ENCODE results near the gene CPNE7.
"Not testable (repeated sequence)": the region's sequence is repeated elsewhere in the genome, so short reads cannot be mapped to it uniquely, and the experiment has no call there.

The CPNE7 gene

DNA sequence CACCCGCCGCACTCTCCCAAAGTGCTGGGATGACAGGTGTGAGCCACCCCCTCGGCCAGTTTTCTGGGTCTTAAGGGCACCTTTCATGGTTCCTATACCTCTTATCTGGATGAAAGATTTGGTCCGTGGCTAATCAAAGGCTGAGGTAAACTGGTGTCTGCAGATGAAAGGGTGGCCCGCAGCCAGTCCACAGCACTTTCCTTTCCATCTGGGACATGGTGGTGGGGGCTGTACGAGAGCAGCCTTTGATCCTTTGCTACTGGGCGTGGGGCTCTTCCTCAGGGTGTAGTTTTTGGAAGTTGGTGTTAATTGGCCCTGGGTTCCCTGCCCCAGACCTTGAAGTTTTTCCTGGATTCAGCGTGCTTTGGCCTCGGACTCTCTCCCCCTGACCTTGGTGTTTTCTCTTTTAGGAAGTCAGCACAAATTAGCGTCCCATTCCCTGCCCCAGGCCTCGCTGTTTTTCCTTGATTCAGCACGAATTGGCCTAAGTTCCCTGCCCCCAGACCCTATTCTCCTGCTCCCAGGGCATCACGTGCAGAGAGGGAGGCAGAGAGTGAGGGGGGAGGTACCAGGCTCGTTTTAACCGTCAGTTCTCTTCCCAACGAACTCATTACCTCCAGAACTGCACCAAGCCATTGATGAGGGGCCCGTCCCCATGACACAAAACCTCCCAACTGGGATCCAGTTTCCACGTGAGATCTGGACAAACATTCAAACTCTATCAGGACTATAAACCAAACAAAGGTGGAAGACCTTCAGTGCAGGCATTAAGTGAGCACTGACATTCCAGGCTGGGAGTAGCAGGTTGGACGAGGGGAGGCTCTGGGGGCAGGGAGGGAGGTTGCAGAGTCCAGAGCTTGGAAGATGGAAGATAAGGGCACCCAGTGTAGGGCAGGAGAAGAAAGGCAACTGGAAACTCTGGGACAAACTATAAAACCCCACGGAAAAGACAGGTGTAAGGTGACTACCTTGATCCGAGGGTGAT, 49.5 kb downstream of the CPNE7 start:
- no peak for DNase-seq

DNA sequence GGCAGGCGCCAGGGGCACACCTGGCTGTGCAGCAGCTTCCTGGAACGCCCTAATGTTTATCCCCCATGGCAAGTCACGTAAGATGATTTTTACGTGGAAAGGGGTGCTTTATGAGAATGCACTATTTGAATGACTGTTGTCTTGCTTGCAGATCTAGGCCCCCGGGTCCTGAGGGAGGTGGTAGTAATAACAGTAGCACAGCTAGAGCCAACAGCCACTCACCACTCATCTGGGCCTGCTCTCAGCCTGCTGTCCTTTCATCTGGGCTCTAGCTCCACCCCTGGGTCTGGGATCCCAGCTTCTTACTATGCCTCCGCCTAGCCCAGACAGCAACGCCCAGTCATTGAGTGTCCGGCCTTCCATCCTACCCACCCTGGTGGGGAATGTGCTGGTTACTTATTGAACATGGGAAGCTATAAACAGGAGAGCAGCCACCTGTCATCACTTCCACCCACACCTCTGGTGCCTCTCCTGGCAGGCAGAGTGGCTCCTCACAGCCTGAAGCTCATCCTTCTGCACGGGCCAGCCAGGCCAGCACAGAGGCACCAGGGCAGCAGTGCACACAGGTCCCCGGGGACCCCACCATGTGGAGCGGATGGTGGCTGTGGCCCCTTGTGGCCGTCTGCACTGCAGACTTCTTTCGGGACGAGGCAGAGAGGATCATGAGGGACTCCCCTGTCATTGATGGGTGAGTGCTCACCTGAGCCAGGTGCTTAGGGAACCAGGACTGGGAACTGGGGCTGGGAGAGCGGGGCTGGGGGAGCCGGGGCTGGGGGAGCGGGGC, 54.5 kb downstream of the CPNE7 start:
- no peak for DNase-seq

DNA sequence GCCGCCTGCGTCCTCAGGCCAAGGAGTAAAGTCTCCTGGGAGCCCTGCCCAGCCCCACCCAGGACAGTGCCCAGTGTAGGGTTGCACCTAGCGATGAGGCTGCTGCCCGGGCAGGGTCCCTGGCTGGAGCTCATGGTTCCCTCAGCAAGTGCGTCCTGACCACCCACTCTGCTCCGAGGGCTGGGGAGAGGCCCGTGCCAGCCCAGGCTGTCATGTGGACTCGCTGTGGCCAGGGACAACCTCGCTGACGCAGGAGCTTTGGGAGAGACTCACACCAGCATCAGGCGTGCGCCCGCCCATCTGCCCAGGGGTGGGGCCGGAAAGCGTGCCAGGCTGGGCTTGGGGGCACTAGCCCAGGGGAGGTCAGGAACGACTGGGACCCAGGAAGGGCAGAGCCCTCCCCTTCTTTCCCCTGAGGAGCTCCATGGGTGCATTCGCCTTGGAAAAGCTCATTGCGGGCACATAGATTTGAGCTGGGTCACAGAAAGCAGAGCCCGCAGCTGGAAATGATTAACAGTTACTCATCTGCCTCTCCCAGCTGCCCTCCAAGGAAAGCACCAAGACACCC, 57.6 kb downstream of the CPNE7 start:
- DNase-seq = no peak

DNA sequence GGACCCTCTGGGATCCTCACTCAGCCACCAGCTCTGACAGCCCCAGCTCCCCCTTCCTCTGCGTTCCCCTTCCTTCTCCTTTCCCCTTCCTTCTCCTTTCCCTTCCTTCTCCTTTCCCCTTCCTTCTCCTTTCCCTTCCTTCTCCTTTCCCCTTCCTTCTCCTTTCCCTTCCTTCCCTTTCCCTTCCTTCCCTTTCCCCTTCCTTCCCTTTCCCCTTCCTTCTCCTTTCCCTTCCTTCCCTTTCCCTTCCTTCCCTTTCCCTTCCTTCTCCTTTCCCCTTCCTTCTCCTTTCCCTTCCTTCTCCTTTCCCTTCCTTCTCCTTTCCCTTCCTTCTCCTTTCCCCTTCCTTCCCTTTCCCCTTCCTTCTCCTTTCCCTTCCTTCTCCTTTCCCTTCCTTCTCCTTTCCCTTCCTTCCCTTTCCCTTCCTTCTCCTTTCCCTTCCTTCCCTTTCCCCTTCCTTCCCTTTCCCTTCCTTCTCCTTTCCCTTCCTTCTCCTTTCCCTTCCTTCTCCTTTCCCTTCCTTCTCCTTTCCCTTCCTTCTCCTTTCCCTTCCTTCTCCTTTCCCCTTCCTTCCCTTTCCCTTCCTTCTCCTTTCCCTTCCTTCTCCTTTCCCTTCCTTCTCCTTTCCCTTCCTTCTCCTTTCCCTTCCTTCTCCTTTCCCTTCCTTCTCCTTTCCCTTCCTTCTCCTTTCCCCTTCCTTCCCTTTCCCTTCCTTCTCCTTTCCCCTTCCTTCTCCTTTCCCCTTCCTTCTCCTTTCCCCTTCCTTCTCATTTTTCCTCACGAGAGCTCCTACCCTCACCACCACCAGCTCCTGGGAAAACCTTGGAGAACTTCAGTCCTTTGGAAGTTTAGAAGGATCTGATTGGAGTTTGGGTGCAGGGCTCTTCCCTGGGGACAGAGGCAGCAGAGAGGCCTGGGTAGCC, 59.2 kb downstream of the CPNE7 start:
- not testable (repeated sequence) for DNase-seq

DNA sequence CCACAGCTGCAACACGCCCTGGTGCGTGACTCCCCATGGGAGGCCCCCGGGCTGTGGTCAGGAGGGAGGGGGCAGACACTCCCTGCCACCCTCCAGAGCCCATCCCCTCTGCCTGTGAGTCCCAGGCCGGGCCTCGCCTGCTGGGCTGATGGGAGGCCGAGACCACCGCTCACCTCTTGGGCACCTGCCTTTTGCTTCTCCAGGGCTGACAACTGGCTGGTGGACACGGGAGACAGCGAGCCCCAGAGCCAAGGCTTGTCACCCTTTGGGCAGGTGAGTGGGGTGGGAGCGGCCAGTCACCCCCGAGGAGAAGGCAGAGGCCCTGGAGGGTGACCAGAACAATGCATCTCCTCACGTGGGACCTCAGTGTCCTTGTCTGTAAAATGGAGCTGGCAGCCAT, 61.1 kb downstream of the CPNE7 start:
- DNase-seq = no peak

DNA sequence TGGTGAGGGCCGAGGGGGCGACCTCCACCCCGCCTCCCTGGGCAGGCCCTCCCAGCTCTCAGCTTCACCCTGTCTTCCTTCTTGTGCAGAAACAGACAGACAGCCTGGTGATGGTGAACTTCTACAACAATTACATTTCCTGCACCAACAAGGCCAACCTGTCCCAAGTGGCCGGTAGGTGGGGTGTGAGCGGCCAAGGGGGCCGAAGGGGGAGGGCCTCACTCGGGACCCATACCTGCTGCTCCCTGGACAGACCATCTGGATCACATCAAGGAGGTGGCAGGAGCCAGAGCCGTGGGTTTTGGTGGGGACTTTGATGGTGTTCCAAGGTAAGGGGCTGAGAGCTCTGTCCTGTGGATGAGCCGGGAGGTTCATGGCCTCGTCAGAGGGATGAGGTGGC, 61.8 kb downstream of the CPNE7 start:
- DNase-seq = no peak

DNA sequence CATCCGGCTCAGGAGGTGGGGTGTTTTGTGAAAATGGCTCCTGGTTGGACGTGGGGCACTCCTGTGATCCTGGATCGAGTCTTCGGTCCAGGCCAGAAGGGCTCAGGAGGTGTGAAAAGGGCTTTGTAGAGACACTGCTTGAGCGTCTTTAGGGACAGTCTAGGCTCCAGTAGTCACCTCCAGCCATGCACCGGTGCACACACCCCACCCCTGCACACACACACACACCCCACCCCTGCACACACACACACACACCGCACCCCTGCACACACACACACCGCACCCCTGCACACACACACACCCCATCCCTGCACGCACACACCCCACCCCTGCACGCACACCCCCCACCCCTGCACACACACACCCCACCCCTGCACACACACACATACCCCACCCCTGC, 62.9 kb downstream of the CPNE7 start:
- DNase-seq = no peak

DNA sequence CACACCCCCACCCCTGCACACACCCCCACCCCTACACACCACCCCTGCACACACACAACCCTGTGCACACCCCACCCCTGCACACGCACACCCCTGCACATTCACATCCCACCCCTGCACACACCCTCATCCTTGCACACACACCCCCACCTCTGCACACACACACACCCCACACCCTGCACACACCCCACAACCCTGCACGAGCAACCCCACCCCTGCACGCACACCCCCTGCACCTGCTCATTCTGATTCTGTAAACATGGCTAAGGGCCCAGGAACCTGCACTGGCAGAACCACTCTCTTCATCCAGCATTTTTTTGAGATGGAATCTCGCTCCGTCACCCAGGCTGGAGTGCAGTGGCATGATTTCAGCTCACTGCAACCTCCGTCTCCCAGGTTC, 63.8 kb downstream of the CPNE7 start:
- DNase-seq = no peak

DNA sequence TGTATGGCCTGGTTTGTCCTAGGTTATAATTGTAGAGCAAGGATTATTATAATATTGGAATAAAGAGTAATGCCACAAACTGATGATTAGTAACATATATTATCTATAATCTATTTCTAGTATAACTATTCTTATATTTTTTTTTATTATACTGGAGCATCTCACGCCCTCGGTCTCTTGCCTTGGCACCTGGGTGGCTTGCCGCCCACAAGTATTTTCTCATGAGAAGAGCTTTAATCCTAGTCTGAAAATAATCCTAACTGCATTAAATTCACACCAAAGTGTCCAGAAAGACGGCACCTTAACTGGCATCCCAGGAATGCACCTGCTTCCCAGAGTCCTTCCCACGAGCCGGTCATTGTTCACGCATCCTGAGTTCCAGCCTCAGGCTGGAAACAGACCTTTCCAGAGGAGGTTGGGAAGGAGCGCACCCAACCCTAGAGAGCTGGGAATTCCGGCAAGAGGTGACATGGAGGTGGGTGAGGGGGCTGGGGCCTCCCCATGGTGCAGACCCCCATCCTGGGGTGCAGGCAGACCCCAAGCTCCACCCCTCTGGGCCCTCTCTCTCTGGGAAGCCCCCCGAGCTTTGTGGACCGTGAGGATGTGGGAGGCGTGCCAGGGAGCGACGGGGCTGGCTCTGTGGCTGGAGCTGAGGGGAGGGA, 66.0 kb downstream of the CPNE7 start:
- DNase-seq = no peak

DNA sequence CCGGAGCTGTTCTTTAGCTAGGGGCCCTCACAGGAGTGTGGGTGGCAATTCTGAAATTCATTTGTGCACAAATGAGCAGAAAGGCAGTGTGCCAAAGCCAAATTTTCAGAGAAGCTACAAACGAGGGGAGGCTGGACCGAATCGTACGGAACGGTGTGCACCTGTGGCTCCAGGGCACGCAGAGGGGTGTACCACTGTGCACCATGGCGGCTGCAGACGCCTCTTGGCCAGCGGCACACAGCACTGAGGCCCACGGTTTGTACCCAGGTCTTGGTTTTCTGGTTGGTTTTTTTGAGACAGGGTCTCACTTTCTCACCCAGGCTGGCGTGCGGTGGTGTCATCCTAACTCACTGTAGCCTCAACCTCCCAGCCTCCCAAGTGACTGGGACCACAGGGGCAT, 67.0 kb downstream of the CPNE7 start:
- DNase-seq = no peak

DNA sequence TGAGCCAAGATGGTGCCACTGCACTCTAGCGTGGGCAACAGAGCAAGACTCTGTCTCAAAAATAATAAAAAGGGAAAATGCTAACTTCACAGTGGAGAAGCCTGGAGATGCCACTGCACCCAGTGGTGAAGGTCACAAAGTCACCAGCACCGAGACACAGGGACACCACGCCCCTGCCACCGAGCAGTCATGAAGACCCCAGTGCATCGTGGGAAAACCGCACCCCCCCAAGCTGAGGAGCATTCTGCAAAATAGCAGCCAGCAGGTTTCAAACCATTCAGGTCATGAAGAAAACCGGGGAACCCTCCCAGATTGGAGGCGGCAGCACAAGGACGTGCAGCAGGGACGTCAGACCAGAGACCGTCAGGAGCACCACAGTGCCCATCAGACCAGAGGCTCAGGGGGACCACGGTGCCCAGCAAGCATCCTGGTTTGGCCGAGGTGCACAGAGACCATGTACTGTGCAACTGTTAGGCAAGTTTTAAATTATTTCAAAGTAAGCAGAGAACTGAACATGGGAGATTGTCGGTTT, 68.3 kb downstream of the CPNE7 start:
- DNase-seq = no peak

DNA sequence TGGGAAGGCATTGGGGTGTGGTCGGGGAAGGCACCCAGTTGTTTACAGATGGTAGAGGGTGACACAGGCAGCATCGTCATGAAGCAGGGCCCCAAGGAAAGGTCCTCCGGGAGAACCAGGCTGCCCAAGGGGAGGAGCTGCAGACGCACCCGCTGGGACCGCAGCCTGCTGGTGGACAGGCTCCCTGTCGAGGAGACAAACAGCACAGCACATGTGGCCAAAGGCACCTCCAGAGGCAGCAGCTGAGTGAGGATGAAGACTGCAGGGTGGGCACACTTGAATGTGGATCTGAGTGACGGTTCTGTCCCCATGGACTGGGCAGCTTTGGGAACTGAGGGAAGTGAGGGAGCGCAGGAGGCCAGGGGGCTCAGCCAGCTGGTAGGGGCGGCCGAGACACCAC, 69.6 kb downstream of the CPNE7 start:
- no peak for DNase-seq

DNA sequence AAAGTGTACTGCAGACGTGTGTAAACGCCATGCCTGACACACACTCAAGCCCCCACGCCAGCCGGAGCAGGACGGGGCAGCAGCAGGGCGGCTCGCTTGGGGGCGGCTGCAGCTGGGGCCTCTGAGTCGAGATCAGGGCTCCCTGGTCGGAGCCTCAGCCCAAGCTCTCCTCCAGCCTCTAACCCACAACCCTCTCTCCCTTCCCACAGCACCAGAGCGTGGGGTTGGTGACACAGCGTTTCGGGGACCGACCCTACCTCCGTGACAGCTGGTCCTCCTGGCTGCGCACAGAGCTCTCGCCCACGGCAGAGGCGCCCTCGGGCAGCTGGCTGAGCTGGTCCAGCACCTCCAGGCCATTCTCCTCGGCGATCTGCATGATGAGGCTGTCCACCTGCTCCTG, 70.7 kb downstream of the CPNE7 start:
- no peak for DNase-seq
